ENCODE results near the gene ANAPC5.

- TF ChIP-seq YY1 (IDR thresholded peaks at IDR 0.05; ENCODE audit: insufficient read depth, insufficient read length) (no peak), ZNF274 (IDR thresholded peaks at IDR 0.05; ENCODE audit: low read depth, low read length) (no peak), SUZ12 (IDR thresholded peaks at IDR 0.05; ENCODE audit: extremely low read depth, insufficient read depth, insufficient read length) (no peak)
Measured at GRCh38 chr12:121264135-121264534, 88.1 kb downstream of the ANAPC5 start.

All from NT2/D1 (cell line).